ENCODE results near the gene CTDSPL. TPM values are rescaled to one million over a fixed set of nuclear protein-coding genes. Genes with fewer than 3 reads are reported as not detected.

Gene CTDSPL
- polyA plus RNA-seq, 1 experiment: 40.4 TPM

DNA sequence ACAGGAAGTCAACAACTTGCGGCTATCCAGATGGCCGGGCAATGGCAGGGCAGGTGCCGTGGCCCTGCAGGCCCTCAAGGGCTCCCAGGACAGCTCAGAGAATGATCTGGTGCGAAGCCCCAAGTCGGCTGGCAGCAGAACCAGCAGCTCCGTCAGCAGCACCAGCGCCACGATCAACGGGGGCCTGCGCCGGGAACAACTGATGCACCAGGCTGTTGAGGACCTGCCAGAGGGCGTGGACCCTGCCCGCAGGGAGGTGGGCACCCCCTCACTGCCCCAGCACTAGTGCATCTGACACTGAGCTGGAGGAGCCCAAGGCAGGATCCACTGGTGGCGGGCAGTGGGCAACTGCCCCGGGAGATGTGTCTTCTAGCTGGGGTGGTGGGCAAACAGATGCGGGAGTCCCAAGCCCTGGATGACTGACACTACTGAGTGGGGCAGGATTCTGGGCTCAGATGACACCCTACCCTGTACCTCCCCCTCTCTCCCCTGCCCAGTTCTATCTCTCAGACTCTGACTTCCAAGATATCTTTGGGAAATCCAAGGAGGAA lies 144.8 kb downstream of the CTDSPL start:
- TF ChIP-seq, protein P1, sequence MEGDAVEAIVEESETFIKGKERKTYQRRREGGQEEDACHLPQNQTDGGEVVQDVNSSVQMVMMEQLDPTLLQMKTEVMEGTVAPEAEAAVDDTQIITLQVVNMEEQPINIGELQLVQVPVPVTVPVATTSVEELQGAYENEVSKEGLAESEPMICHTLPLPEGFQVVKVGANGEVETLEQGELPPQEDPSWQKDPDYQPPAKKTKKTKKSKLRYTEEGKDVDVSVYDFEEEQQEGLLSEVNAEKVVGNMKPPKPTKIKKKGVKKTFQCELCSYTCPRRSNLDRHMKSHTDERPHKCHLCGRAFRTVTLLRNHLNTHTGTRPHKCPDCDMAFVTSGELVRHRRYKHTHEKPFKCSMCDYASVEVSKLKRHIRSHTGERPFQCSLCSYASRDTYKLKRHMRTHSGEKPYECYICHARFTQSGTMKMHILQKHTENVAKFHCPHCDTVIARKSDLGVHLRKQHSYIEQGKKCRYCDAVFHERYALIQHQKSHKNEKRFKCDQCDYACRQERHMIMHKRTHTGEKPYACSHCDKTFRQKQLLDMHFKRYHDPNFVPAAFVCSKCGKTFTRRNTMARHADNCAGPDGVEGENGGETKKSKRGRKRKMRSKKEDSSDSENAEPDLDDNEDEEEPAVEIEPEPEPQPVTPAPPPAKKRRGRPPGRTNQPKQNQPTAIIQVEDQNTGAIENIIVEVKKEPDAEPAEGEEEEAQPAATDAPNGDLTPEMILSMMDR (IDR thresholded peaks at IDR 0.05; ENCODE audit: low read depth, low read length): 0 out of 2 replicates have a peak, but pooled peaks have one; percentile 2
- Histone ChIP-seq H3K27me3 (ENCODE audit: control insufficient read depth, insufficient read depth, low read length) (no peaks in the 10 kb centered on the region), H3K4me3 (ENCODE audit: low read depth, low read length) (no peak overlapping the region), H3K27ac (ENCODE audit: low read depth, low read length) (no peak overlapping the region), H3K9me3 (ENCODE audit: control insufficient read depth, insufficient read depth, low read length) (no peaks in the 10 kb centered on the region)
- ChIA-PET CTCF (interaction anchor here (0.8 to 1.1 kb wide), 3 partner anchors 9 to 192 kb away, joined by 3 to 7 read pairs (median 4); no protein-coding TSS in a partner anchor), POLR2A (no interaction called here)
- DNase-seq (ENCODE audit: low read depth, low spot score): no peak

DNA sequence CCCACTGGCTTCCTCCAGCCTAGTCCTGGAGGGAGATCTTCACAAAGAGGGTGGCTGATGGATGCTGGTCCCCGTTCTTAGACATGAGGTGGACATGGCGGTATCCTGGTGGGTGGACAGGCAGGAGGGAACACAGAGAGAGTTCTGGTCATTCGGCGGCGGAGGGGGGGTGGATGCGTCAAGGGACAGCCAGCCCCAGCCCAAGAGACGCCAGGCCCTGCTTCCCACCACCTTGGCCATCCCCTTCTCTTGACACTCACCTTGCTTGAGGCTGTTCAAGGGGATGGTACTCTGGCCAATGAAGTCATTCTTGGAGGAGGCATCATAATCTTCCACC lies 146.0 kb downstream of the CTDSPL start:
- CTCF ChIA-PET: interaction anchor here (1.1 kb wide), 1 partner anchor 11 kb away, joined by 7 read pairs; no protein-coding TSS in a partner anchor
- no peak for DNase-seq (ENCODE audit: low read depth, low spot score)
- Histone ChIP-seq H3K27ac (ENCODE audit: low read depth, low read length) (no peak overlapping the region), H3K9me3 (ENCODE audit: control insufficient read depth, insufficient read depth, low read length) (no peaks in the 10 kb centered on the region), H3K4me3 (ENCODE audit: low read depth, low read length) (no peak overlapping the region), H3K27me3 (ENCODE audit: control insufficient read depth, insufficient read depth, low read length) (no peaks in the 10 kb centered on the region)
- TF ChIP-seq, protein P1 (IDR thresholded peaks at IDR 0.05; ENCODE audit: low read depth, low read length): no peak
- POLR2A ChIA-PET: no interaction called here

DNA sequence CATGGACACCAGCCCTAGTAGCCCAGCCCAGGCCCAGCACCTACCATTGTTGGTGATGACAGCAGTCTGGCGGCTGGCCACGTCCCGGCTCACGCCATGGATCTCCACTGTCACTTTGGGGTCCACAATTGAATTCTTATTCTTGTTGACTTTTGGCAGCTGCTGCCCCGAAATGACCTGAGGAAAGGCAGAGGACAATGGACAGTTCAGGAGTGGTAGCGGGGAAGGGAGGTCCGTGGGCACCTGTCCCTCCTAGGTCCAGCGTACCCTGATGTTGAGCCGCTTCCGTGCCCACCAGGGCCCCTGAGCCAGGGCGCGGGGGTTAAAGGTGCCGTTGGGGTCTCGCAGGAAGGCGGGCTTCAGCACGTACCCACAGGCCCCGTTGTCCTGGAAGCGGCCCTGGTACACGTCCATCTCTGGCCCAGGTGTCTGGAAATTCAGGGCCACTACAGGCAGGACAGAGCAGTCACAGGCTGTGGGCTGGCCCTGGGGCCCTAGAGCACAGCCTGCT lies 146.6 kb downstream of the CTDSPL start:
- no peaks in the 10 kb centered on the region for H3K9me3 ChIP-seq (ENCODE audit: control insufficient read depth, insufficient read depth, low read length)
- ChIA-PET POLR2A (no interaction called here), CTCF (no interaction called here)
- TF ChIP-seq, protein P1 (IDR thresholded peaks at IDR 0.05; ENCODE audit: low read depth, low read length): no peak
- no peaks in the 10 kb centered on the region for H3K27me3 ChIP-seq (ENCODE audit: control insufficient read depth, insufficient read depth, low read length)
- H3K4me3 ChIP-seq (ENCODE audit: low read depth, low read length): no peak overlapping the region
- DNase-seq (ENCODE audit: low read depth, low spot score): no peak
- no peak overlapping the region for H3K27ac ChIP-seq (ENCODE audit: low read depth, low read length)

DNA sequence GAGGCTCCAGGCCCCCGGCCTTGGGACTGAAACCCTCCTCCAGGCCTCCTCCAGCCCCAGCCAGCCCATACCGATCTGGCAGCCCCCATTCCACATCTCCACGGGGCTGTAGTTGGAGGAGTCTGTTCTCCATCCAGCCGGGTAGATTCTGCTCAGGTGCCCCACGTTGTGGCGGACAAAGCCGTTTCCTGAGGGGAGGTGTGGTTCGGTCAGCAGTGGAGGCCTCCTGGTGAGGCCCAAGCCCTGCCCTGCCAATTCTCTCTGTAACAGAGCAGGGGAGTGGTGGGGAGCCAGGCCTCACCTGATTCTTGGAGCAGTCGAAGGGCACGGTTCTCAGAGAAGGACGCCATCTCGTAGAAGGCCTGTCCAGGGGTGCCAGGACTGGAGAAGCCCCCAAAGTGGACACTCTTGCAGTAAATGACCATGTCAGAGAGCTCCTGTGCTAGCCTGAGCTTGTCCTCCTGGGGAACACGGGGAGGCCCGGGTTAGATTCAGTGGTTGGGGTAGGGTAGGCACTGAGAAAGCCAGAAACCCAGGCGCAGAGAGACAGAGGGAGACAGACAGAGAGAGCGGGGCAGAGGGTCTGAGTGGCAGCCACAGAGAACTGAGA lies 147.4 kb downstream of the CTDSPL start:
- Histone ChIP-seq H3K27me3 (ENCODE audit: control insufficient read depth, insufficient read depth, low read length) (no peaks in the 10 kb centered on the region), H3K9me3 (ENCODE audit: control insufficient read depth, insufficient read depth, low read length) (no peaks in the 10 kb centered on the region), H3K27ac (ENCODE audit: low read depth, low read length) (no peak overlapping the region), H3K4me3 (ENCODE audit: low read depth, low read length) (no peak overlapping the region)
- ChIA-PET POLR2A (interaction anchor here (0.9 kb wide), 1 partner anchor 11 kb away, joined by 3 read pairs; no protein-coding TSS in a partner anchor), CTCF (no interaction called here)
- DNase-seq (ENCODE audit: low read depth, low spot score): no peak
- TF ChIP-seq, protein P1 (IDR thresholded peaks at IDR 0.05; ENCODE audit: low read depth, low read length): no peak

Data from AG04450 (cell line).